ENCODE results near the gene HACD2. TPM values are rescaled to one million over a fixed set of nuclear protein-coding genes. Genes with fewer than 3 reads are reported as not detected.

The HACD2 gene
- total RNA-seq, 1 experiment from 2014 or later: 97.7 TPM

DNA sequence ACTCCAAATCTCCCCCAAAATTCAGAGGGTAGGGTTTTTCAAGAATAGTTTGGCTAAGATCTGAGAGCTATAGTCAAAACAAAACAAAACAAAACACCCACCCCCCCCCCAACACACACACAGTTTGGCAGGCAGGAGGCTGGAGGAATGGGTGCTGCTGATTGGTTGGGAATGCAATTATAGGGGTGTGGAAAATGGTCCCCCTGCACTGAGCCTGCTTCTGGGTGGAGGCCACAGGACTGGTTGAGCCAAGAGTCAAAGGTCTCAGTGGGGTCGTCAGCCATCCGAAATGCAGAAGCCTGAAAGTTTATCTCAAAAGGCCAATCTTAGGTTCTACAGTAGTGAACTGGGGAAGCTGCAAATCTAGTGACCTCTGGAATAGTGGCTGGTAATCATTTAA is 2.5 kb upstream of the HACD2 start:
- BruUV-seq (replicated peaks): no TSS peak
- no peak overlapping the region for H3K4me3 Mint-ChIP-seq (ENCODE audit: unreplicated experiment)
- TF ChIP-seq, protein P1, sequence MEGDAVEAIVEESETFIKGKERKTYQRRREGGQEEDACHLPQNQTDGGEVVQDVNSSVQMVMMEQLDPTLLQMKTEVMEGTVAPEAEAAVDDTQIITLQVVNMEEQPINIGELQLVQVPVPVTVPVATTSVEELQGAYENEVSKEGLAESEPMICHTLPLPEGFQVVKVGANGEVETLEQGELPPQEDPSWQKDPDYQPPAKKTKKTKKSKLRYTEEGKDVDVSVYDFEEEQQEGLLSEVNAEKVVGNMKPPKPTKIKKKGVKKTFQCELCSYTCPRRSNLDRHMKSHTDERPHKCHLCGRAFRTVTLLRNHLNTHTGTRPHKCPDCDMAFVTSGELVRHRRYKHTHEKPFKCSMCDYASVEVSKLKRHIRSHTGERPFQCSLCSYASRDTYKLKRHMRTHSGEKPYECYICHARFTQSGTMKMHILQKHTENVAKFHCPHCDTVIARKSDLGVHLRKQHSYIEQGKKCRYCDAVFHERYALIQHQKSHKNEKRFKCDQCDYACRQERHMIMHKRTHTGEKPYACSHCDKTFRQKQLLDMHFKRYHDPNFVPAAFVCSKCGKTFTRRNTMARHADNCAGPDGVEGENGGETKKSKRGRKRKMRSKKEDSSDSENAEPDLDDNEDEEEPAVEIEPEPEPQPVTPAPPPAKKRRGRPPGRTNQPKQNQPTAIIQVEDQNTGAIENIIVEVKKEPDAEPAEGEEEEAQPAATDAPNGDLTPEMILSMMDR (IDR thresholded peaks at IDR 0.05; ENCODE audit: unreplicated experiment): no peak
- peaks cover 40% of the 10 kb centered on the region for H3K36me3 Mint-ChIP-seq (ENCODE audit: insufficient read depth, unreplicated experiment)
- no peaks in the 10 kb centered on the region for H3K27me3 Mint-ChIP-seq (ENCODE audit: insufficient read depth, unreplicated experiment)
- ChIA-PET CTCF (interaction anchor here (0.6 to 3.2 kb wide), 8 partner anchors 9 to 222 kb away, joined by 3 to 17 read pairs (median 4); no protein-coding TSS in a partner anchor), POLR2A (interaction anchor here (0.6 to 8.2 kb wide), 9 partner anchors 9 to 1144 kb away, joined by 3 to 381 read pairs (median 8); no protein-coding TSS in a partner anchor)
- intact Hi-C loops (cut with micrococcal nuclease): loop anchor here (5.0 to 10.0 kb wide), 3 partner anchors 35 to 115 kb away; no protein-coding TSS in a partner anchor
- no peaks in the 10 kb centered on the region for H3K9me3 Mint-ChIP-seq (ENCODE audit: unreplicated experiment)
- peaks cover 18% of the 10 kb centered on the region for H3K4me1 Mint-ChIP-seq (ENCODE audit: insufficient read depth, unreplicated experiment)
- no peak for DNase-seq (ENCODE audit: unreplicated experiment)
- no peak overlapping the region for H3K27ac Mint-ChIP-seq (ENCODE audit: low read depth, unreplicated experiment)

DNA sequence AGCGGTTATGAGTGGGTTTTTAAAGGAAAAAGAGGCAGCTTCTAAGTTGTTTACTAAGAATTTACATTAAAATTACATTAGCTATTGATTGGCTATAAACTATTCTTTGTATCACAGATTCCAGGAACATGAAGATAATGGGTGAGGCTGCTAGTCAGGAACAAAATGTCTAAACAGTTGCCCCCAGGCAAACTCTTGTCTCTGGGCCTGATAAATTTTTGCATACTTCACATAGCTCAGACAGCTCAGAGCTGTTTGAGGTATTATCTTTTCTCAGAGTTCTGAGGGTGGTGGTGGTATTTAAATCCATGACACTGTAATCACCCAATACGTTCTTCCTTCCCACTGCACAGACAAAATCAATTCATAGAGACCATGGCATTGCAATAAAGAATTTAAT is 2.1 kb upstream of the HACD2 start:
- no peak for DNase-seq (ENCODE audit: unreplicated experiment)
- no peaks in the 10 kb centered on the region for H3K27me3 Mint-ChIP-seq (ENCODE audit: insufficient read depth, unreplicated experiment)
- peaks cover 20% of the 10 kb centered on the region for H3K4me1 Mint-ChIP-seq (ENCODE audit: insufficient read depth, unreplicated experiment)
- intact Hi-C loops (cut with micrococcal nuclease): loop anchor here (1.0 to 10.0 kb wide), 4 partner anchors 15 to 115 kb away; no protein-coding TSS in a partner anchor
- TF ChIP-seq, protein P1 (IDR thresholded peaks at IDR 0.05; ENCODE audit: unreplicated experiment): no peak
- ChIA-PET CTCF (interaction anchor here (0.6 to 3.2 kb wide), 7 partner anchors 10 to 1341 kb away, joined by 3 to 17 read pairs (median 4); no protein-coding TSS in a partner anchor), POLR2A (interaction anchor here (0.6 to 8.2 kb wide), 11 partner anchors 9 to 1144 kb away, joined by 3 to 381 read pairs (median 4); partner anchors contain the start of gene HSPBAP1)
- no peaks in the 10 kb centered on the region for H3K9me3 Mint-ChIP-seq (ENCODE audit: unreplicated experiment)
- no peak overlapping the region for H3K4me3 Mint-ChIP-seq (ENCODE audit: unreplicated experiment)
- BruUV-seq (replicated peaks): no TSS peak
- H3K27ac Mint-ChIP-seq (ENCODE audit: low read depth, unreplicated experiment): no peak overlapping the region
- H3K36me3 Mint-ChIP-seq (ENCODE audit: insufficient read depth, unreplicated experiment): peaks cover 44% of the 10 kb centered on the region

DNA sequence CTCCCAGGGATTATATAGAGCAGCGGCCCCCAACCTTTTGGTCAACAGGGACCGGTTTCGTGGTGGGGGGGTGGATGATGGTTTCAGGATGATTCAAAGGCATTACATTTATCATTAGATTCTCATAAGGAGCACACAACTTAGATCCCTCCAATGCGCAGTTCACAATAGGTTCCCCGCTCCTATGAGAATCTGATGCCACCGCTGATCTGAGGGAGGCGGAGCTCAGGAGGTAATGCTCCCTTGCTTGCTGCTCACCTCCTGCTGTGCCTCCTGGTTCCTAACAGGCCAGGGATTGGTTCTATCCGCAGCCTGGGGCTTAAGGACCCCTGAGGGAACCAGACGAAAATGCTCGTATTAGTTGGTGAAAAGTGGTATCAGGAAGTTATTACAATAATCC is 1.3 kb upstream of the HACD2 start:
- H3K4me1 Mint-ChIP-seq (ENCODE audit: insufficient read depth, unreplicated experiment): peaks cover 28% of the 10 kb centered on the region
- TF ChIP-seq, protein P1 (IDR thresholded peaks at IDR 0.05; ENCODE audit: unreplicated experiment): no peak
- ChIA-PET POLR2A (interaction anchor here (0.5 to 8.2 kb wide), 18 partner anchors 10 to 981 kb away, joined by 3 to 381 read pairs (median 3); partner anchors contain the start of genes CCDC14, HSPBAP1 and SEC22A), CTCF (interaction anchor here (0.7 to 3.2 kb wide), 4 partner anchors 15 to 66 kb away, joined by 3 to 17 read pairs (median 6); no protein-coding TSS in a partner anchor)
- no peaks in the 10 kb centered on the region for H3K9me3 Mint-ChIP-seq (ENCODE audit: unreplicated experiment)
- no TSS peak for BruUV-seq (replicated peaks)
- peaks cover 49% of the 10 kb centered on the region for H3K36me3 Mint-ChIP-seq (ENCODE audit: insufficient read depth, unreplicated experiment)
- DNase-seq (ENCODE audit: unreplicated experiment): peak; percentile 83
- intact Hi-C loops (cut with micrococcal nuclease): loop anchor here (1.0 to 10.0 kb wide), 4 partner anchors 16 to 116 kb away; no protein-coding TSS in a partner anchor
- no peak overlapping the region for H3K4me3 Mint-ChIP-seq (ENCODE audit: unreplicated experiment)
- no peak overlapping the region for H3K27ac Mint-ChIP-seq (ENCODE audit: low read depth, unreplicated experiment)
- H3K27me3 Mint-ChIP-seq (ENCODE audit: insufficient read depth, unreplicated experiment): no peaks in the 10 kb centered on the region

DNA sequence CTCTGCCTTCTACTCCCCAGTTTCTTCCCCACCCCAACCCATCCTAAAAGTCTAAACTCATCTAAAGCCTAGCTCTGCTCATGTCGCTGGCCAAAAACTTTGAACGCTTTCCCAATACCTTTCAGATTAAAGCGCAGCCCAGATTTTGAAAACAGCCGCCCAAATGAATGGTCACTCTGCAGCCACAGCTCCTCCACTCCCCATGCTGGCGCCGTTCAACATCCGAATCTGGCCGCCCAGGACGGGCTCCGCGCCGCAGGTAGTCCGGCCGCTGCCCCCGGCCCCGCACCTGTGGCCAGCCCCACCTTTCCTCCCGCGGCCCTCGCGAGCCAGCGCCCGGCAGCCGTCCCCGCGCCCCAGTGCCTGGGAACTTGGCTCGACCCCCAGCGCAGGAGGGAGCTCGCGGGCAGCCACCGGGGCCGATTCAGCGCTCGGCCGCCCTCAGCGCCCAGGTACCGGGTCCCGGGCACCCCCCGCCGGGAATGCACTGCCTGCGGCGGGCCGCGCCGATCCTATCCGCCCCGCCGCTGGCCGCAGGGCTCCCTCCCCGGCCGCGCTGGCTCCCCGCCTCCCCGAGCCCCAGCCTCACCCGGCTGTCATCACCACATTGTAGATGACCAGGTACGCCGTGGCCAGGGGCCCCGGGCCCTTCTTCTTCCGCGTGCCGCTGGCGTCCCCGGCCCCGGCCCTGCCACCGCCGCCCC is 417 bp downstream of the HACD2 start:
- no TSS peak for BruUV-seq (replicated peaks)
- Mint-ChIP-seq H3K4me1 (ENCODE audit: insufficient read depth, unreplicated experiment) (peaks cover 30% of the 10 kb centered on the region), H3K27me3 (ENCODE audit: insufficient read depth, unreplicated experiment) (no peaks in the 10 kb centered on the region), H3K27ac (ENCODE audit: low read depth, unreplicated experiment) (no peak overlapping the region), H3K9me3 (ENCODE audit: unreplicated experiment) (no peaks in the 10 kb centered on the region), H3K4me3 (ENCODE audit: unreplicated experiment) (no peak overlapping the region), H3K36me3 (ENCODE audit: insufficient read depth, unreplicated experiment) (peaks cover 52% of the 10 kb centered on the region)
- CTCF ChIA-PET: interaction anchor here (0.7 to 3.4 kb wide), 8 partner anchors 15 to 69 kb away, joined by 3 to 26 read pairs (median 6); no protein-coding TSS in a partner anchor
- TF ChIP-seq, protein P1 (IDR thresholded peaks at IDR 0.05; ENCODE audit: unreplicated experiment): no peak
- POLR2A ChIA-PET: interaction anchor here (0.7 to 8.2 kb wide), 17 partner anchors 11 to 1147 kb away, joined by 3 to 381 read pairs (median 4); partner anchors contain the start of gene HSPBAP1
- intact Hi-C loops (cut with micrococcal nuclease): loop anchor here (5.0 to 10.0 kb wide), 2 partner anchors 60 to 133 kb away; no protein-coding TSS in a partner anchor
- DNase-seq (ENCODE audit: unreplicated experiment): peak; percentile 46

Measured in MCF 10A (cell line).